Fibroblast of skin of abdomen (primary cell): ENCODE data around the gene GRB10.

Experiments used
- DNase-seq: peaks from one replicate; pipeline ENCODE4 v3.0.0-alpha.2; 2013

GRB10 gene

GRCh38 chr7:50540785-50541579 lies 241.7 kb downstream of the GRB10 start:
- DNase-seq: no peak
